G401 (cell line): ENCODE data around the gene SUSD3. TPM values are rescaled to one million over a fixed set of nuclear protein-coding genes. Genes with fewer than 3 reads are reported as not detected.

Source experiments
- DNase-seq: peaks from one replicate; pipeline ENCODE4 v3.0.0-alpha.2; 2015; ENCODE audit warnings: low spot score
- in situ Hi-C: cut with HindIII; loops from 2 replicates; pipeline ENCODE4 v1.10.0; 2016; ENCODE audit warnings: low sequenced_read_pairs, mixed read lengths
- total RNA-seq: library from RNA; depleted of rRNA; stranded (reverse); fragments of >200 nt; shearing (Covaris generic); gene quantifications from 2 replicates; pipeline ENCODE4 v1.2.3, GENCODE V29; 2014

The SUSD3 gene
- total RNA-seq, 1 experiment from 2014 or later, result not detected

DNA sequence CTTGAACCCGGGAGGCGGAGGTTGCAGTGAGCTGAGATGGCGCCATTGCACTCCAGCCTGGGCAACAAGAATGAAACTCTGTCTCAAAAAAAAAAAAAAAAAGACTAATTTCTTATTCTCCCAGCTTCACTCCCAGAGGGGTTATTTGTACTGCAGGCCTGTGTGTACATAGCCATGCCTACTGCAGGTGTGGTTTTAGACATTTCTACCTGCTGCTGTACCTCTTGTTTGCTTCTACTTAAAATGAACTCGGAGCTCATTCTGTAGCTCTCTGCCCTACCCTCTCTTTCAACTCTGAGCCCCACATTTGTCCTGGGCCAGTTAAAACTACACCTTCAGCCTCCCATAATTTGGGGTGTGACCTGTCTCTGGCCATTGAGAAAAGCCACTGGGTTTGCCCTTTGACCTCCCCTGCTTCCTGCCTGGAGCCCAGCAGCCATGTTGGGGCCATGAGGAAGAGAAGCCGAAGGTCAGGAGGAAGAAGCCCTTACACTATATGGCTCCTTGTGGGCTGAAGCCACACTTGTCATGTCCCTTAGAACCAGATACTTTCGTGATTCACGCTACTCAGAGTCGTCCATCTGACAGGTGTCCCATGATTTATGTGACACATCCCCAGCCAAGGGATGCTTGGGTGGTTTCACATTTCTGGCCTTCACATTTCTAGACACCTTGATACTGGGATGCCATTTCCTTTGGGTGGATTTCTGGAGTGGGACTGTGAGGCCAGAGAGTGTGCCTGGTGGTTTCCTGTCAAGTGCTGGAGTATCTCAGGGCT lies 28.1 kb downstream of the SUSD3 start:
- DNase-seq, result no peak
- in situ Hi-C loops, result no loop called here

DNA sequence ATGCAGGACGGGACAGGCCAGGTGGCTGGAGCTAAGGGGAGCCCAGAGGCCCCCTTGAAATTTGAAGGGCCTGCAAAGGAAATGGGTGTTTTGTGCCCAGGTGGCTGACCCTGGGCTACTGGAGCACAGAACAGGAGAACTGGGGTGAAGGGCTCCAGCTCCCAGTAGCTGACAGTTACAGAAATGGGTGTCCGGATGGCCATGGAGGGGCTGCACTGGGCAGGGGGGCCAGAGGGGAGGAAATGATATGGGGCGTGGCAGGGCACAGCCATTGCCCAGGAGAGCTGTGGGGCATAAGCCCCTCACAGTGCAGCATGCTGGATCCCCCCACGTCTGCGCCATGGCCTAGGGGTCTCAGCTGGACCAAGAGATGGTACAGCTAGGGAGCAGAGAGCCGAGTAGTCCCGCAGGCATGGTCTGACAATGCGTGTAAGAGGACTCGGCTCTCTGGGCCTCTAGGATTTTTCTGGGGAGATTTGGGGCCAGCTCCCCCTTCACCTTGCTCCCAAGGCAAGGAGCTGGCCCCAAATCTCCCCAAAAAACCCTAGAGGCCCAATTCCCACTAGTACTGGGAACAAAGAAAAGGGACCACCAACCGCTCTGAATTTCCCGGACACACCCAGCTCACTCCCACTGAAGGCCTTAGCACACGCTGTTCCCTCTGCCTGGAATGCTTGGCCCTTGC lies 29.6 kb downstream of the SUSD3 start:
- no peak for DNase-seq
- in situ Hi-C loops, result no loop called here

DNA sequence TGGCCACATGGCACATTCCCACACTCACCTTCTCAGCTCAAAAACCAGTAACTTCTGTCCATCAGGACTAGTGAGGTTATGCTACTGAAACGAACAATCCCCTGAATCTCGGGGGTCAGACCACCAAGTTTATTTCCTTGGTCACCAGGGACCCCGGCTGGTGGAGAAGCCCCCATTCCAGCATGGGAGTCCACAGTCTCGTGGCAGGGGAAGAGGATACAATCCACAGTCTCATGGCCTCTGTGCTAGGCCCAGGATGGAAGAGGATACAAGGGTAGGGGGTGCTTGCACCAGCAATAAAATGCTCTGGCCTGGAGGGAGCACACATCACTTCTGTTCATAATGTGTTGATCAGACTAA lies 30.1 kb downstream of the SUSD3 start:
- in situ Hi-C loops, result no loop called here
- no peak for DNase-seq

DNA sequence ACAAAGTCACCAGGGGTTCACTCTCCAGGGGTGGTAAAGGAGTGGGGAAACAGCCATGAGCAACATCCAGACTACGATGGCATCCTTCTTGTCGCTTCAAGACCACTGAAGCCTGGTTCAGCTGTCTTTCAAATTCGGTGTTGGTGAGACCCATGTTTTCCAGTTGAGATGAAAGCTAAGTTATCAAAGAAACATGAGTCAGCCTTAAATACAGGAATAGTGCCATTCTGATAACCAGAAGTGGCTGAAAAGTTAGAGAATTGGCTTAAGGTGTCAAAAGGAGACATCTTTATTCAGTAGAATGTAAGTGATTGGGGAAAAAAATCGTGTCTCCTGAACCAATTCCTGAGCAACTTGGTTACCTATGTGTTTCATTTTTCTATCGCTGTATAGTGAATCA lies 30.5 kb downstream of the SUSD3 start:
- in situ Hi-C loops, result no loop called here
- no peak for DNase-seq

DNA sequence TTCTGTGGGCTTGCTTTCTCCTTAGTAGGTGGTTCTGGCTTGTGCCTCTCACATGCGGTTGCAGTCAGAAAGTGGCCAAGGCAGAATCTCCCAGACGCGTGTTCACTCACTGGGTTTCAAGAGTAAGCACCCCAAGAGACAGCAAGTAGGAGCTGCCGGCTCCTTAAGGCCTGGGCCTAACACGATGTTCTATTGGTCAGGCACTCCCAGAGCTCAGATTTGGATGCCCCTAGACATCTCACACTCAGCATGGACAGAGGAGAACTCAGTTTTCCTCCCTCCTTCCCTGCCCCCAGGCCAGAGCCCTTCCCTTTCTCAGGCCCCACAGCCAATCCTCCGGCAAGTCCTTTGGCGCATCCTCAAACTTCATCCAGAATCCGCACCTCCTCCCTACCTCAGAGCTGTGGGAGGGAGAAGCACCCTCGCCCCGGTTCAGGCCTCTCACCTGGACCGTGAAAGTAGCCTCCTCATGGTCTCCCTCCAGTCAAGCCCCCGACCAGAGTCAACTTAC lies 31.0 kb downstream of the SUSD3 start:
- DNase-seq, result no peak
- in situ Hi-C loops, result no loop called here

DNA sequence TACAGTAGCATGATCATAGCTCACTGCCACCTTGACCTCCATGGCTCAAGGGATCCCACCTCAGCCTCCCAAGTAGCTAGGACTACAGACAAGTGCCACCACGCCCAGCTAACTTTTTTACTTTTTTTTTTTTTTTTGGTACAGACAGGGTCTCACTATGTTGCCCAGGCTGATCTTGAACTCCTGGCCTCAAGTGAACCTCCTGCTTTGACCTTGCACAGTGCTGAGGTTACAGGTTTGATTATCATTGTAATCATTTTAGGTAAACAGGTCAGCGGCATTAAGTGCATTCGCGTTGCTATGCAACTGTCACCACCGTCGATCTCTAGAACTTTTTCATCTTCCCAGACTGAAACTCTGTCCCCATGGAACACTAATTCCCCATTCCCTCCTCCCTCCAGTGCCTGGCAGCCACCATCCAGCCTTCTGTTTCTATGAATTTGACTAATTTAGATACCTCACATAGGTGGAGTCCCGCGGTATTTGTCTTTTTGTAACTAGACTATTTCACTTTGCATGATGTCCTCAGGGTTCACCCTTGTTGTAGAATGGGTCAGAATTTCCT lies 31.7 kb downstream of the SUSD3 start:
- no peak for DNase-seq
- in situ Hi-C loops, result no loop called here

DNA sequence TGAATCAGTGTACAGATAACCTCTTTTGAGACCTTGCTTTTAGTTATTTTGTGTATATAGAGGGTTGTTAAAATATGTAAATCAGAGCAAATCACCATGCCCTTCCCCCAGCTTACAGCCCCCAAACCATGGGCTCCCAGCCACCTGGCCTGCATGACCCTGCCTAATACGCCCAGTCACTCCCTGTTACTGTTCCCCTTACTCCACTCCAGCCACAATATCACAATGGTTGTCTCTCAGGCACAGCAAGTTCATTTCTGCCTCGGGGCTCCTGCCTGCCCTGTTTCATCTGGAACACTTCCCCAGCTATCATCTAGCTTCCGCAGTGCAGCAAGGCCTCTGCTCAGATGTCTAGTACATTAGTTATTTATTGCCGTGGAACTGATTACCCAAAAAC lies 32.6 kb downstream of the SUSD3 start:
- in situ Hi-C loops, result no loop called here
- no peak for DNase-seq

DNA sequence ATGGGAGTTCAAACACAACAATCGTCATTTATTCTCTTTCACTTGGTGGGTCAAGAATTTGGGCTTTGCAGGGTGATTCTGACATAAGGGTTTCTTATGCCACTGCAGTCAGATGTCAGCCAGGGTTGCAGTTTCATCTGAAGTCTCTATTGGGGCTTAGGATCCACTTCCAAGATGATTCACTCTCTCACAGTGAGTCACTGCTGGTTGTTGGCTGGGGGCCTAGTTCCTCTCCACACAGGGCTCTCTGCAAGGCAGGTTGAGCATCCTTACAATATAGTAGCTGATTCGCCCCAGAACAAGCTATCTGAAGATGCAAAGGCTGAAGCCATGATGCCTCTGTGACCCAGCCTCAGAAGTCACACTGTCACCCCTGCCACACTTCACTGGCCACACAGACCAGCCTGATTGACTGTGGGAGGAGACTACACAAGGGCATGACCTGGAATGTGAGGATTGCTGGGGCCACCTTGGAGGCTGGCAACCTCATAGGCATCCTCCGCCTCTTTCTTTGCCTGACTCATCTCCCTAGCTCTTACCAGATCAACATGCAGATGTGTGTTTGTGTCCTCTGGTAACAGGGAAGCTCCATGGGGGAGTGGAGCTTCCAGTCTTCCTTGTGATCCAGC lies 33.1 kb downstream of the SUSD3 start:
- in situ Hi-C loops, result no loop called here
- no peak for DNase-seq

DNA sequence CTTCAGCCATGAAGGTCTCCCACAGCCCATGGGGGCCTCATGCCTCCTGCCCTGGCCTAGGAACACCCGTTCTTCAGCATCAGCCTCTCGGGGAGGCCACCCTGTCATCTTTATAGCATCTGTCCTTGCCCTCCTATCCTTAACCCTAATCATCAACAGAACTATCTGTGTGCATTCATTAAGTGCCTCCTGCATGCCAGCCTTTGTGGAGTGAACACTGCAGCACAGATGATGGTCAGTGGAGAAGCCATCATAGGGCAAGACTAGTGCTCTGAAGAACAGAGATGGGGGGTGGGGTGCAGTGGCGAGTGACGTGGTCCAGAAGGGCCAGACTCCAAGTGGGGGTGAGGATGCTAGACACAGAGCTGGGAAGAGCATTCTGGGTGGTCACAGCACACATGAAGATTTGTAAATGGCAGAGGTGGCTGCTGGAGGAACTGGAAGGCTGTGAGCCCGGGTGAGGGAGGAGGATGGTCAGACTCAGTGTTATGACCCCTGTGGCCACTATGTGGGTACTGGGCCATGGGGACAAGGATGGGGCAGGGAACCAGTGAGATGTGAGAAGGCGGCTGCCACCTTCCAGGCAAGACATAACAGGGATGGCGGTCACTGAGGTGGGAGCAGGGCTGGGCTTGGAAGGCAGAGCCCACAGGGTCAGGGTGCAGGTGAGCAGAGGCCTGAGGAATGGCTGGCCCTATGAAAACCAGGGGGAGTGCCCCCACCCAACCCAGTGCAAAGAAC lies 33.9 kb downstream of the SUSD3 start:
- no peak for DNase-seq
- in situ Hi-C loops, result no loop called here

DNA sequence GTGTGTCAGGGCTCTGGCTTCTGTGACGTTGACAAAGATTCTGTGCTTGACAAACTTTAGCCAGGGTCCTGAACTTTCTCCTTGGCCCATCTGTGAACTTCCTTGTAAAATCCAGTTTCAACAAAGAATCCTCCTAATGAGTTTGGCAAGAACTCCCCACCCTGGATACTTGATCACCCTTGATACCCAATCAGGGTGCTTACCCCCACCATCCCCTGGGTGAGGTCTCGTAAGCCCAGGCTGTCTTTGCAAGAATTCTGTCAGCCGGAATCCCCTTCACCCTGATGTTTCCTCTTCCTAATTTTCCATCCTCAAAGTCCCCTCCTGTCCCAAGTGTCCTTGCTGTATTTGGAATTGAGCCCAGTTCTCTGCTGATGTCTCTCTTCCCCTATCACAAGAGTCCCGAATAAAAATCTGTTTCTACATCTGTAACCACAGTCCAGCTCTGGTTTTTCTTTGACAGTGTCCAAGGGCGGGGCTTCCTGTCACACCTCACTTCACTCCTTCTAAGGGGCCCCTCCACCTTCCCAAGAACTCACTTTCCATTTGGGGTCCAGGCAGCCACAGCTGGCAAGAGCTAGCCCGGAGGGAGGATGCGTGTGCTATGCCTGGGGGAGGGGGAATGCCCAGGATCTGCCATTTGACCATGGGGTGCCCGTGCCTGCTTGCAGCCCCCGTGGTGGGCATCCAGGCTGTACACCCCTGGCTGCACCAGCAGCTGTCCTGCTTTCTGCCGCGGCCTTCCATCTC lies 34.8 kb downstream of the SUSD3 start:
- in situ Hi-C loops, result no loop called here
- no peak for DNase-seq

DNA sequence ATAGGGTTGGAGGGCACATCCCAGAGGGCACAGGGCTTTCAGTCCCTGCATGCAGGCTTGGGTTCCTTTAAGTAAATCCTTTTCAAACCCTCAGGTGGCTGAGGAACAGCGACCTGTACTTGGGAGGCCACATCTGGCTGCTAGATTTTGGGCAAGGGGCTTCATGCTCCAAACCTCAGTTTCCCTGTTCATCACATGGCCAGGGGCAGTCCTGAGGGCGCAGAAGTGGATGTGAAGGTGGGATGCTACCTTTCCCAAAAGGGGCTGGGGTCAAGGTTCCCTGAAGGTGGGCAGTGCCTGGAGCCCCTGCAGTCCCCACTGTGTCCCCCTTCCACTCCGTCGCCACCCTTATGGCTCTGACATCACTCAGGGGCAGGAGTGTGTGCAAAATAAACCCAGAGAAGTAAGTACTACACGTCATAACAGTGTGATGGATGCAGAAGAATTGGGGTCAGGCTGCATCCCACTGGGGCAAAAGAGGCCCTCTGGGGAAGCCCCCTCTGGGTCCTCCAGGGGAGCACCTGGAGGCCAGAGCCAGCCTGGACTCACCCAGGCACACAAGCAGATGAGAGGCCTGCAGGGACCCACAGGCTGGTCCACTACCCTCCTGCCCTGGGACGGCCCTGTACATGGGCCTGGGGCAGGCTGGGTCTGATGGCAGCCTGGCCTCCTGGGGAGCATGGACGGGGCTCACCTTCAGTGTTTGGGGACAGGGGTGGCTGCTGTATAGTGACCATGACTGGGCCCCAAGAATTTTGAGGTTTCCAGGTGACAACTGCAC lies 35.6 kb downstream of the SUSD3 start:
- no peak for DNase-seq
- in situ Hi-C loops, result no loop called here

DNA sequence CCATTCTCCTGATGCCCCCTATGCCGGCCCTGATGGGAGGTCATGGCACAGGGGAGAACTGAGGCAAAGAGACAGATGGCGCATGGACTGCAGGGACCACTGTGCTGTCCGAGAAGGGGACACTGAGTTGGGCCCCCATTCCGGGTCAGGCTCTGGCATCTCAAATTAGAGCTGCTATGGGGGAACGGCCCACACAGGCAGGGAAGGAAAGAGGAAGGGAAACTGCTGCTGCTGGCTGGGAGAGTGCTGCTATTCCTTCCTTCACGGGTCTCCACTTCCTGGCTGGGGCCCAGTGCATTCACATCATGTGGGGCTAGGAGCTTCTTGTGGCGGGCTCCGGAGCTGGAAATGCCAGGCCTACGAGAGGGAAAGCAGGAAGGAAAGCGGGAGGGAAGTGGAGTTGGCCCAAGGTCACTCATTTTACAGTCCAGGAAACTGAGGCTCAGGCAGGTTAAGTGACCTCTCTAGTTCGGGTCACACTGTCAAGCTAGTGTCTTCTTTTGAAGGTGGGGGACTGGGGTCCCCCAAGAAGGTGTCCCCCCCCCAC lies 36.2 kb downstream of the SUSD3 start:
- in situ Hi-C loops, result no loop called here
- DNase-seq, result peak; percentile 54

DNA sequence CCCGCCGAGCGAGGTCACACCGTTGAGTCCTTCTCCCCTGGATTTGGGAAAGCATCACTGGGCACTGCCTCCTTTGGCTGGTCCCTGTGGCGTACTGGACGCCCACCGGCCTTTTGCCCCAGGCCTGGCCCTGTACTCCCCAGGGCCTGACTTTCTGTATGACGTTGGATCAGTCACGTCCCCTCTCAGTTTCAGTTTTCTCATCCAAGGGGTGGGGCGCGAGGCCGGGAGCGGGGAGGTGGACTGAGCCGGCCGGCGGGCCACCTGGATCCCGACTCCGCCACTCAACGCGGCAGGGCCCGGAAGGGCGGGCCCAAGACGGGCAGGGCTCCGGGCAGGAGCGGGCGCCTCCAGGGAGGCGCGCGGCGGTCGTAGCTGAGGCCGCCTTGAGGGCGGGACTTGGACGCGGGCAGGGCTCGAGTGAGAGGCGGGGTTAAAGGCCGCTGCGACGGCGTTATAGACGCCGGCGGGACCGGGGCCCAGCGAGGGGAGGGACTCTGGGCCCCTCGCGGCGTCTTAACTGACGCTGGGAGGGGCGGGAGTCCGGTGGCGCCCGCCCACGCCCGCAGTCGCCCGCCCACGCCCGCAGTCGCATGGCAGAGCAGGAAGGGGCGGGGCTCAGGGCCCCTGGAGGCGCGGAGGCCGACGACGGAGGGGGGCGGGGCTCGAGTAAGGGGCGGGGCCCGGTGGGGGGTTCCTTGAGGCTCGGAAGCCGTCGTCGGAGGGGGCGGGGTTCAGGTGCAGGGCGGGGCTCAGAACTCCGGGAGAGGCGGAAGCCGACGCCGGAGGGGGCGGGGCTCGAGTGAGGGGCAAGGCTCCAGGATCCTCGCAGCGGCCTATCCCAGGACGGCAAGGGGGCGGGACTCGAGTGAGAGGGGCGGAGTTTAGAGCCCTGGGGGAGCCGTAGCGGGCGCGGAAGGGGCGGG lies 37.0 kb downstream of the SUSD3 start:
- peak; percentile 99 for DNase-seq
- in situ Hi-C loops, result no loop called here

DNA sequence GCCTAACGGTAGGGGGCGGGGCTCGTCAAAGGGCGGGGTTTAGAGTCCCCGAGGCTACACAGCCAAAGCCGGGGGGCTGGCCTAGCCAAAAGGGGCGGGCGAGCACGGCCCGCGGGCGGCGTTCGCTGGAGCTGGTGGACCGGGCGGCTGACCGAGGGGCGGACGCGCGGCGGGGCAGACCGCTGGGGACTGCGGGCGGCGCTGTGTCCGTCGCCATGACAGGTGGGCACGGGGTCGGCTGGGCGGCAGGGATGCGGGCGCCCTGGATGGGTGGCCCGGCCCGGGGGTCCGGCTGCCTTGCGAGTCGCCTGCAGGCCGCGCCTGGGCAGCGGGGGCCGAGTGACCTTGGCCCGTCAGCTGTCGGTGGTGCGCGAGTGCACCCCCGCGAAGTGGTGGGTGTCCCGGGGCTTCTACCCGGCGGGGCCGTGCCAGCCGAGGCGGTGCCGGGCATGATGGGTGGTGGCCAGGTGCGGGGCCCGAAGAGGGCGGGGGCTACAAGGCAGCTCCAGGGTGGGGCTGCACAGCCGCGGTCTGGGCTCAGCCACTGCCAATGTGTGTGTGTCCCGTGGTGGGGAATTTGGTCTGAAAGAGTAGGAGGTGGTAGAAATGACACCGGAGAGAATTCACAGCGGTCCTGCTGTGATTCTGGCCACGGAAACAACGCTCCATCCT lies 37.8 kb downstream of the SUSD3 start, which contains the start of gene CARD19:
CARD19 (plus strand) TSS at position 87 of the 672 bp plus-strand sequence; CDS start at position 216, 129 bp downstream.
- peak; percentile 49 for DNase-seq
- in situ Hi-C loops, result no loop called here

DNA sequence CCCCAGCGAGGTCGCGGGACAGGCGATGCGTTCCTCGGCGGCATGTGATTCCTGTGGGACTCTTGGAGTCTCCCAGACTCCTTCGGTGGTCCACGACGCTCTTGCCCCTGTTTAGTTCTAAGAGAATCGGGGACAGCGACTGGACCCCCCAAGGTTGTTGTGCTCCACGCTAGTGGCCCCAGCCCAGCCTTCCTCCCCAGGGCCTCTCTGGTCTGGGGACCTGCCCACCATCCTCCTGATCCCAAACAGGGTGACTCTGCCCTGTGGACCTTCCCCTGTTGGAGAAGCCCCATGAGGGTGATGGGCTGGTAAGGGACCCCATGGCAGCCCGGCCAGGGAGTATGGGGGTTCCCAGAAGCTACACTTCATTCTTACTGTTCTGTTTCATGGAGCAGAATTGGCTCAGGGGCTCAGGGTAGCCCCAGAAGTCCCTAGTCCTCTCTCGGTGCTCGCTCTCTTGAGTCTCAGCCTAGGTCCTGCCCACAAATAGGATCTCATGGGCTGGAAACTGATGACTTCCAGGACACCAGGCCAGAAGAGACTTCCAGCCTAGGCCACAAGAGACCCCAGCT lies 38.4 kb downstream of the SUSD3 start:
- in situ Hi-C loops, result no loop called here
- no peak for DNase-seq
